ENCODE results near the gene USP3. TPM values are rescaled to one million over a fixed set of nuclear protein-coding genes. Genes with fewer than 3 reads are reported as not detected.

The USP3 gene
- total RNA-seq, 1 donor from 2014 or later = 57.3 TPM

DNA sequence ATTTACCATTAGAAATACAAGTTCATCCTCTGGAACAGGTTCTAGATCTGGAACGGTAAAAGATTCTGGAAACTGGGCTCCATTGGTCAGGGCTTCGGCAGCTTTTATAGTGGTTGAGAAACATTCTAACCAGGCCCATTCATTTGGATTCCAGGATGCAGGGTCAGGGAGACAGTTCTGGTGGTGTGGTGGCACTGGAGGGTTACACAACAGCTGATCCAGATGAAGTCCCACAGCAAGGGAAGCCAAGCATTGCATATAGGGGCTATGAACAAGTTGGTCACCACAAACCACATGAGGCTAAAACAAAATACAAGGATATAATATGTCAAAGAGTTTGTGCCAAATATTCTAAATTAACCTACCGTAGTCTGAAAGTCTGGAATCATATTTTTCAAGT, 135.8 kb downstream of the USP3 start:
- DNase-seq (ENCODE audit: extremely low spot score, unreplicated experiment) = no peak
- Mint-ChIP-seq H3K27me3 (no peaks in the 10 kb centered on the region), H3K36me3 (peaks cover 26% of the 10 kb centered on the region), H3K27ac (no peak overlapping the region), H3K4me3 (no peak overlapping the region), H3K4me1 (ENCODE audit: unreplicated experiment) (no peaks in the 10 kb centered on the region), H3K9me3 (no peaks in the 10 kb centered on the region)
- TF ChIP-seq CTCF (conservative IDR thresholded peaks at IDR 0.05) = no peak

Other genes with a start within 250 kb of the USP3 start
- 13.4 and 16.0 TPM in 2 replicates for gene APH1B, start 227.0 kb upstream of the USP3 start, total RNA-seq (ENCODE audit: low replicate concordance)
- 4.7 and 5.5 TPM in 2 replicates for gene CA12, start 122.7 kb upstream of the USP3 start, total RNA-seq (ENCODE audit: low replicate concordance)
- gene FBXL22, start 92.8 kb downstream of the USP3 start, total RNA-seq (ENCODE audit: low replicate concordance) = 0.45 and 1.1 TPM in 2 replicates